HG03064 (cell line): Measurements from ENCODE around the gene POLR1G.
"Not testable (repeated sequence)": the region's sequence is repeated elsewhere in the genome, so short reads cannot be mapped to it uniquely, and the experiment has no call there.

Source experiments
- ATAC-seq: cut with Tn5 transposase; IDR thresholded peaks from one replicate; pipeline ENCODE4 v1.9.1; 2021; ENCODE audit warnings: low read depth; ENCODE audit not compliant: unreplicated experiment

POLR1G gene

DNA sequence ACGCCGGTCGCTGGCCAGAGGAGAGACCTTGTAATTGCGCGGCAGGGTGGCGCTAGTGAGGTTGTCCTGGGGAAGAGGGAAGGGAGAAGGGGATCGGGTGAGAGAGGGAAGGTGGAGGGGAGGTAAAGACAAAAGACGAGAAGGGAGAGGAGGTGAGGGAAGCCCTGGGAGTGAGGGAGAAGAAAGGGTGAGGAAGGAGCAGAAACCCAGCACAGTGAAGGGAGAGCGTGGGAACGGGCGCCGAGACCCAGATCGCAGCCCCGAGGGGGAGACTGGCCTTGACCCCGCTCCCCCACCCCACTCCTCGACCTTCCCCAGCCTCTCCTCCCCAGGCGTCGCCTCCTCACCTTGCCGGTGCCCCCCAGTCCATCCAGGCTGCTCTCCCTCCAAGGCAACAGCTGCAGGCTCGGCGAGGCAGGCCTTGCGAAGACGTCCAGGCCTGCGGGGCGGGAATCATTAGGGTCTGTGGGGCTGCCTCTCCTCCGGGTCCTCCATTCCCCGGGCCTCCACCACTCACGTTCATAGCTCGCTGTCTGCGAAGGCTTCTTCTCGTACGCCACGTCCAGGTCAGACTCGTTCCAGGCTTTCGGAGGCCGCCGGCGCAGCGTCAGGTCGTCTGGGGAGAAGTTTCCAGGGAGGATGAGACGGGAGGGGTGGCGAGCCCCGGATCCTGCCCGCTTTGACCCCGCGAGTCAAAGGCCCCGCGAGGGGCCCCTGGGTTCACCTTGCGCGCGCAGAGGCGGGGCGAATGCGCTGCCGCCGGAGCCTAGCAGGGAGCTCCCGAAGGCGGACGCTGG lies 10.4 kb upstream of the POLR1G start:
- no peak for ATAC-seq

DNA sequence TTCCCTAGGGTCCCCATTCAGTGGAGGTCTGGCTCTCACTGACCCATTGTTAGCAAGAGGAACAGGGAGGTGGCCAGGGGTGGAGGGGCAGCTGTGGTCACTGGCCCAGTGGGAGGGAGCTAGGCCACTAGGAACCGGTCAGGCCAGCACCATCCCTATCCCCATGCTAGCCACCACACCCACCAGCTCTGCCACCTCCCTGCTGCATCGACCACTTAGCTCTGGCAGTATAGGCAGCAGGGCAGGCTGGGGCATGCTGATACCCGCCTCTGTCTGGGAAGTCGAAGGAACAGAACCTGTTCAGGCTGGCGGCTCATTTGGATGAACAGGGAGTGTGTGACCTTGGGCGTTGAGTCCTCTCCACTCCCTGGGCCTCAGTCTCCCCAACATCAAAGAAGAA lies 6.3 kb upstream of the POLR1G start:
- no peak for ATAC-seq

DNA sequence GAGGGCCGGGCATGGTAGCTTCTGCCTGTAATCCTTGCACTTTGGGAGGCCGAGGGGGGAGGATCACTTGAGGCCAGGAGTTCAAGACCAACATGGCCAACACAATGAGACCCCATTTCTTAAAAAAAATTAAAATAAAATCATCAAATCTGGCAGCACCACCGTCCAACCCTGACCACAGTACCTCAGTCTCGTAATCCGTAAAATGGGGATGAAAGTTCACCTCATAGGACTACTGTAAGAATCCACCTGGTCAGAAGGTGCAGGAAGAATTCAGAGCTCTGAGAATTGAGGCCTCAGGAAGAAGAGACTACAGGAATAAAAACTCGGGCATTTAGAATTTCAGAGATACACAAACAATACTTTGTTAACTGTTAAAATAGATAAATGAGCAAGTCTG lies 4.6 kb upstream of the POLR1G start:
- no peak for ATAC-seq

DNA sequence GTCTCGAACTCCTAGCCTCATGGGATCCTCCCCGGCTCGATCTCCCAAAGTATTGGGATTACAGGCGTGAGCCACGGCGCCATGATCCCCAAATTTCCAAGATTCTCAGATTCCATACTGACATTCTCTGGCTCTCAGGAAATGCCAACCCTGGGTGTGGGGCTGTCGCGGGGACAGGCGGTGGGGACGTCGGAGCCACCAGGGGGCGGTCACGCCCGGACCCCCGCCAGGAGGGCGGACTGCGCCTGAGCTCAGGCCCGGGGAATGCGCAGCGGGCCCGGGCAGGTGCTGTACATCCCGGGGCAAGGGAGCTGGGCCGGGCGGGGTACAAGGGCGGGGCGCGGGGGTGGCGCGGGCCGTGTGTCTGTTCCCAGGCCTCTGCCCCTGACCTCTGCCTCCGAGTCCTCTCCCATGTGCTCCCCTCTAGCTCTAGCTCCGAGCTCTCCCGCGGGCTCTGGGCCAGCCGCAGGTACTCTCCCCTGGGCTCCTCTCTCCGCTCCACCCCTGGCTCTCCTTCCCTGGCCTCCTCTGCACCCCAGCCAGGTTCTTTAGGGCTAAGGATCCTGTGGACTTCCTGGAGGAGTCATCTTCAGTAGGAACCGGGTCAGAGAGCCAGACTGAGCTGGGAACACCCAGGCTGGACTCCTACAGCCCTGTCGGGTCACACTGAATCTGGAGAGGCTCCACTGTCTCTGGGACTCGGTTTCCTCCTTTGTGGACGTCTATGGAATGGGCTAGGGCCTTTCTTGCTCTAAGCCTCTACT lies 4.0 kb upstream of the POLR1G start:
- ATAC-seq = no peak

DNA sequence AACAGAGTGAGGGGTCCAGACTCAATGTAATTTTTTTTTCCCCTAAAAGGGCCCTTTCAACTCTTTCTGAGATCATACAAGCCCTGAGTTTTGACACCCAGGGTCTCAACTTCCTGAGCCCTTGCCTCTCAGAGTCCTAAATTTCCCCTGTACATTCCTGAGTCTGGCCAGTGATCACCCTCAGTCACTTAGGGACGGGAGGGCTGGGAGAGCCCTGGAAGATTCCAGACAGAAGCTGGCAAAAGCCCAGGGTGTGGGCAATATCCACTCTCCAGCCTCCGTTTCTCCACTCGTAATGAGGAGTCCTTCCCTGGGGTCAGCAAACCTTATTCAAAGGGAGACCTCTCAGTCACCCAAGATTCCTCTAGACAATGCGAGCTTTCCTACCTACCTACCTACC lies 3.2 kb upstream of the POLR1G start:
- no peak for ATAC-seq

DNA sequence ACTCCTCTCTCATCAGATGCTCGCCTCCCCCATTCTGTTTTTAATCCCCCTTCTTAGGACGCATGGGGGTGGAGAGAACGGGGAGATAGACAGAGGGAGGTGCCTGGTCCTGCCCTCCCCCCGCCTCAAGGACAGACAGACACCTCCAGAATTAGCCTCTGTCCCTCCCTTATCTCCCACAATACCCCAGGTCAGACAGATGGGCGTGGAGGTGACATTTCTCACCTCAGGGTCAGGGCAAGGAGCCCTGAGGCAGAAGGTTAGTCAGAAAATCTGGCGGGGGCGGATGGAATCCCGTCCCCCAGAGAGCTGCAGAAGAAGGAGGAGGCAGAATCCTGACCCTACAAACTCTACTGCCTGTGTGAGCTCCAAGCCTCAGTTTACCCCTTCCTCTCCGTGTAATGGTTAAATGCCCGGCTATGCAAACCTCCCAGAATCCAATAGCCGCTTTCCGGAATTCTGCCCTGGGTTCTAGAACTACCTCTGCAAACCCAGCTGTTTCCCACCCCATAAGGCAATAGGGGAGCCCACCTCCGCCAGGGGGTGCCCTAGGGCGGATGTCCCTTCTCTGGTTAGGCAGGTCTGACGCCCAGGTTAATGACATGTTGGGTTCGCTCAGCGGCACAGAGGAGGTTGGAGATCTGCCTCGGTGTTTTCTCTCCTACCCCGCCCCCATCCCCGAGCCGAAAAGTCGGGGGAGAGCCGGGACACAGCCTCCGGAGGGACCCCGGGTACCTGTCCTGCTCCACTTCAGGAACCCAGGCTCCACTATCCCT lies 2.5 kb upstream of the POLR1G start:
- ATAC-seq = no peak

DNA sequence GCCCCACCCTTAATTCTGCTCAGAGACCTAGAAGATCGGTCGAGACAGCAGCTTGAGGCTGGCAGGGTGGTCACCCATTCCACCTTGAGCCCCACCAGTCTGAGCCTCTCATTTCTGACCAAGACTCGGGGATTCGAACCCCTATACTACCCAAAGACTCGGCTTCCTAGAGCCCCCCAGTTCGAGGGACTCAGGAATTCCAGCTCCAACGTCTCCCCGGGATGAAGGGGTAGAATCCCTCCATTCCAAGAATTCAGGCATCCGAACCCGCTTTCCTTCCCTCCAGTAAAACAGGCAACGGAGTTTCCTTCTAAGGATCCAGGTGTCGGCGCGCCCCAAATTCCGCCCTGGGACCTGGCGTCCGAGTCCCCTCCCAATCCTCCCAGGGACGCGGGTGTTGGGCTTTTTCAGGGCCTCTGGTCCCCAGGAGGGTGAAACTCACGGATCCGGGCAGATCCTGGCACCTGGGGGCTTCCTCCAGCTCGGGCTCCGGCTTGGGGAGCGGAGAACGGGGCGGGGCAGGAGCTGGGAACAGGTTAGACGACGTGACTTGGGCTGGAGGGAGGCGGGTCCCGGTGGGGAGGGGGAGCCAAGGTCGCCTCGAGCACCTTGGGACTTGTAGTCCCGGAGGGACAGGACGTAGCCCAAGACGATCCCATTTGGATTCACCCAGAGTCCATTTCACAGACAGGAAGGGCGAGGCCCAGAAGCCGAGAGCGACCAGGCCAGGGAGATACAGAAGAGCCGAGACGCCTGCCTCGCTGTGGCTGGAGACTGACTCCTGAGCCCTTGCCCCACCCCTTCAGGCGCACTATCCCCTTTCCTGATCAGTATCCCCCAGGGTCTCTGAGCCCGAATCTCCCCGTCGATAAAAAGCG lies 1.6 kb upstream of the POLR1G start, which contains the start of gene PPP1R13L:
PPP1R13L (minus strand) TSS at position 513 of the 878 bp plus-strand sequence. CDS start 6,751 bp downstream, outside the sequence.
- ATAC-seq = peak; percentile 25

DNA sequence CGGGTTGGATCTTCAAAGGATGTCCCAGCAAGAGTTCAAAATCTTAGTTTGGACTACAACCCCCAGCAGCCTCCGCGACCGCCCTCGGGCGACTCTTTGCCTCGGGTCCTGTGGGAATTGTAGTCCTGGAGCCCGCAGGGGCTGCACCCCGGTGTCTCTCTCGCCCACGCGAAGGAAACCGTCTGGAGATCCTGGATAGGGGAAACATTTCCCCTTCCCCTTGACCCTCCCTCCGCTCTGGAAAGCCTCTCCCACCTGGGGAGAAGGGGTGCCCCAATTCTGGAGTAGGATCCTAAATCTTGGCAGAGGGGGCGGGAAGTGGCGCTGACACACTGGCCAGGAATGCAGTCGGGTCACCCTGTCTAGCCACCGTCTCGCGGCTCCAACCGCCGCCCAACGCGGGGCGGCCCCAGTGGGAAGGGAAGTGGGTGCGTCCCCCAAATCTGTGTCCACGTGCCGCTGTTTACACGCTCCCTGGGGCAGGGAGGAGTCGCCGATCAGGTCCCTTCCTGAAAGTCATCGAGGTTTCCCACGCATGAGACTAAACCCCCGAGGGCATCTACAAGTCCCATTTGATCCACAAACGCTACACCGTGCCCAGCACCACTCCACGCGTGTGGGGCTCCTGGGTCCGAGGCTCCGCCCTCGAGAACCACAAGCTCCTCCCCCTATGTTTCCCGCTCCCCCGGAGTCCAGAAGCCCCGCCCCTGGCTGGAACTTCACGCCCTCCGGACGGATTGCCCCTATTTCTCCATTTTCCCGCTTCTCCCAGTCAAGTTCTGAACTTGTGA lies 814 bp upstream of the POLR1G start:
- ATAC-seq = peak; percentile 41

DNA sequence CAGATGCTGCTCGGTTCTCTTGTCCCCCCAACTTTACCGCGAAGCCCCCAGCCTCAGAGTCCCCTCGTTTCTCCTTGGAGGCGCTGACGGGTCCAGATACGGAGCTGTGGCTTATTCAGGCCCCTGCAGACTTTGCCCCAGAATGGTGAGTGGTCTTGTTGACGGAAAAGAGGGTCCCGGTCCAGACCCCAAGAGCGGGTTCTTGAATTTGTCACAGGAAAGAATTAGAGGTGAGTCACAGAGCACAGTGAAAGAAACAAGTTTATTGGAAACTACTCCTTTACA lies 589 bp downstream of the POLR1G start:
- no peak for ATAC-seq

DNA sequence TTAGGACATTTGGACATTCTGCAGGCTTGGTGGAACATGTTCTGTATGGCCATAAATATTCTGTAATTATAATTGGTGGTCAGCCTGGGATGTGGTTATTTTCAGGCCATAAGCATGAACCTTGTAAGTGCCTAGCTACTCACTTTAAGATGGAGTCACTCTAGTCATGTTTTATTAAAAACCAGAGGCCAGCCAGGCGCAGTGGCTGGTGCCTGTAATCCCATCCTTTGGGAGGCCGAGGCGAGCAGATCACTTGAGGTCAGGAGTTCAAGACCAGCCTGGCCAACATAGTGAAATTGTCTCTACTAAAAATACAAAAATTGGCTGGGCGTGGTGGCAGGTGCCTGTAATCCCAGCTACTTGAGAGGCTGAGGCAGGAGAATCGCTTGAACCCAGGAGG lies 1.1 kb downstream of the POLR1G start:
- not testable (repeated sequence) for ATAC-seq

DNA sequence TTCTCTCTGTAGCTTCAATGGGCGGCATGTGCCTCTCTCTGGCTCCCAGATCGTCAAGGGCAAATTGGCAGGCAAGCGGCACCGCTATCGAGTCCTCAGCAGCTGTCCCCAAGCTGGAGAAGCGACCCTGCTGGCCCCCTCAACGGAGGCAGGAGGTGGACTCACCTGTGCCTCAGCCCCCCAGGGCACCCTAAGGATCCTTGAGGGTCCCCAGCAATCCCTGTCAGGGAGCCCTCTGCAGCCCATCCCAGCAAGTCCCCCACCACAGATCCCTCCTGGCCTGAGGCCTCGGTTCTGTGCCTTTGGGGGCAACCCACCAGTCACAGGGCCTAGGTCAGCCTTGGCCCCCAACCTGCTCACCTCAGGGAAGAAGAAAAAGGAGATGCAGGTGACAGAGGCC lies 1.7 kb downstream of the POLR1G start:
- no peak for ATAC-seq

DNA sequence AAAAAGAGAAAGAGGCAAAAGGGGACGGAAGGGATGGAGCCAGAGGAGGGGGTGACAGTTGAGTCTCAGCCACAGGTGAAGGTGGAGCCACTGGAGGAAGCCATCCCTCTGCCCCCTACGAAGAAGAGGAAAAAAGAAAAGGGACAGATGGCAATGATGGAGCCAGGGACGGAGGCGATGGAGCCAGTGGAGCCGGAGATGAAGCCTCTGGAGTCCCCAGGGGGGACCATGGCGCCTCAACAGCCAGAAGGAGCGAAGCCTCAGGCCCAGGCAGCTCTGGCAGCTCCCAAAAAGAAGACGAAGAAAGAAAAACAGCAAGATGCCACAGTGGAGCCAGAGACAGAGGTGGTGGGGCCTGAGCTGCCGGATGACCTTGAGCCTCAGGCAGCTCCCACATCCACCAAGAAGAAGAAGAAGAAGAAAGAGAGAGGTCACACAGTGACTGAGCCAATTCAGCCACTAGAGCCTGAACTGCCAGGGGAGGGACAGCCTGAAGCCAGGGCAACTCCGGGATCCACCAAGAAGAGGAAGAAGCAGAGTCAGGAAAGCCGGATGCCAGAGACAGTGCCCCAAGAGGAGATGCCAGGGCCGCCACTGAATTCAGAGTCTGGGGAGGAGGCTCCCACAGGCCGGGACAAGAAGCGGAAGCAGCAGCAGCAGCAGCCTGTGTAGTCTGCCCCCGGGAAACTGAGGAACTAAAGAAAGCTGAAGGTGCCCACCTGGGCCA lies 2.5 kb downstream of the POLR1G start:
- ATAC-seq = no peak

DNA sequence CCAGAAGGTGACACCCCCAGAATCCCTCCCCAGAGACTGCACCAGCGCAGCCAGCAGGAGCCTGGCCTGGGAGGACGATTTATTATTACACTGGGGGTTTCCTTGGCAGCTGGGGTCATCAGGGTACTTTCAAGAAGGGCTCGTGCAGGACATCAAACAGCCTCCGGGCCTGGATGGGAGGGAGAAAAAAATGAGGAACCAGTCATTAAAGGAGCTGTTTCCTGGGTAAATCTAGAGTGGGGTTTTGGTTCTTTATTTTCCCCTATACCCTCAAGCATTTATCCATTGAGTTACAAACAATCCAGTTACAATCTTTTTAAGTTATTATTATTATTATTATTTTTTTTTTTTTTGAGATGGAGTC lies 3.1 kb downstream of the POLR1G start:
- ATAC-seq = no peak

DNA sequence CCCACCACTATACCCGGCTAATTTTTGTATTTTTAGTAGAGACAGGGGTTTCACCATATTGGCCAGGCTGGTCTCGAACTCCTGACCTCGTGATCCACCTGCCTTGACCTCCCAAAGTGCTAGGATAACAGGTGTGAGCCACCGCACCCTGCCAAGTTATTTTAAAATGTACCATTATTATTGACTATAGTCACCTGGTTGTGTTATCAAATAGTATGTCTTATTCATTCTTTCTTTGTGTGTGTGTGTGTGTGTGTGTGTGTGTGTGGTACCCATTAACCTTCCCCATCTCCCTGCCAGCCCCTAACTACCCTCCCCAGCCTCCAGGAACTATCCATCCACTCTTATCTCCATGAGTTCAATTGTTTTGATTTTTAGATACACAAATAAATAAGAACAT lies 3.9 kb downstream of the POLR1G start:
- not testable (repeated sequence) for ATAC-seq

DNA sequence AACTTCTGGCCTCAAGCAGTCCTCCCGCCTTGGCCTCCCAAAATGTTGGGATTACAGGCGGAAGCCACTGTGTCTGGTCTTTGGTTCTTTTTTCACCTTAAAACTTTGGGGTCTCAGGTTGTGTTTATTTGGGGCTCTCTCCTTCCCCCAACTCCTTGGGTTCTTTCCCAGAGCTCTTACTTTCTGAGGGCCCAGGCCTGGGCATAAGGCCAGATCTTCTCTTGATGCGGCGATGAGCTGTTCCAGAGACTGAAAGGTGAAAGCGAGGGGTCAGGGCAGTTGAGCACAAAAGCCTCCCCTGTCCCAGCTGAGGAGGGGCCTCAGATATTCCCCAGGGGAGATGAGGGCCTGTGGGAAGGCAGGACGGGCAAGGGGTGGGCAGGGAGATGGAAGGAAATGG lies 7.1 kb downstream of the POLR1G start:
- ATAC-seq = no peak

DNA sequence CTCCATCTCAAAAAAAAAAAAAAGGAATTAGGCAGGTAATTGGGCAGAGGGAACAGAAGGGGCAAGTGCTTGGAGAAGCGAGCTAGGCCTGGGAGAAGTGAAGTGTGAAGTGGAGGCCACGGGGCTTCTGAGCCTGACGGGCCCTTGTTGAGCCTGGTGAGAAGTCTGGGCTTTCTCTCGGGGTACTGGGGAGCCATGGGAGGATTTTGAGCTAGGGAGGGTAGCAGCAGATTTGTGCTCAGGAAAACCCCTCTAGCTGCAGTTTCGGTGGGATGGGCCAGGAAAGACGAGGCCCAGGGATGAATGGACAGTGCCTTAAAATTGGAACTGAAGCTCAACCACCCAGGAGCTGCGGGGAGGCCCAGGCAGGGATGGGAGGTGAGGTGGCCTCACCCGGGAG lies 8.0 kb downstream of the POLR1G start:
- ATAC-seq = no peak

DNA sequence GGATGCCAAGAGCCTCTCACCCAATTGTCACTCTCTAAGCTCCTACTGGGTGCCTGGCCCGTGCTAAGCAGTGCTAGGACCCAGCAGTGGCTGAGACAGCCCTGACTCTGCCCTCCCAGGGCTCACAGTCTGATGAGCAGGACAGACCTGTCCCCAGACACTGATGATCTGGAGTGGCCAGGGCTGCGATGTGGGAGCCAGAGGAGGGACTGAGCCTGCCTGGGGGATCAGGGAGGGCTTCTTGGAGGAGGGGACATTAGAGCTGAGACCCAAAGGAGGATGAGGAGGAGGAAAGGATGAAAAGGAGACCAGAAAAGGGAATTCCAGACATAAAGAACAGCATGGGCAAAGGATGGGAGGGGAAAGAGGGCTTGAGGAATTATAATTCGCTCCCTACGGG lies 10.7 kb downstream of the POLR1G start:
- ATAC-seq = no peak

DNA sequence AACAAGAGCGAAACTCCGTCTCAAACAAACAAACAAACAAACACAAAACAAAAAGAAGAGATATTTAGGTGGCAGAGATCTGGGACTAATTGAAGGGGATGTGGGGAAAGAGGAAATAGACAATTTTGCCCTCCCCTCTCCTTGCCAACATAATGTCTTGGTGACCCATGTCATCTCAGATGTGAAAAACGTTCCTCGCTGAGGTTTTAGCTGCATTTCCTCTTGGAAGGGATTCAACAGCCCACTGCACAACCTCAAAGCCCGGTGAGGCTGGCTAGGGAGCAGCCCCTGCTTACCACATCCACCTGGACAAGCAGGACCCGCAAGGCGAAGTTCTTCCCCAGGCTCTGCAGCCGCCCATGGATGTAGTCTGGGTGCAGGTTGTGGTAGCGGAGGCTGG lies 12.4 kb downstream of the POLR1G start:
- no peak for ATAC-seq

DNA sequence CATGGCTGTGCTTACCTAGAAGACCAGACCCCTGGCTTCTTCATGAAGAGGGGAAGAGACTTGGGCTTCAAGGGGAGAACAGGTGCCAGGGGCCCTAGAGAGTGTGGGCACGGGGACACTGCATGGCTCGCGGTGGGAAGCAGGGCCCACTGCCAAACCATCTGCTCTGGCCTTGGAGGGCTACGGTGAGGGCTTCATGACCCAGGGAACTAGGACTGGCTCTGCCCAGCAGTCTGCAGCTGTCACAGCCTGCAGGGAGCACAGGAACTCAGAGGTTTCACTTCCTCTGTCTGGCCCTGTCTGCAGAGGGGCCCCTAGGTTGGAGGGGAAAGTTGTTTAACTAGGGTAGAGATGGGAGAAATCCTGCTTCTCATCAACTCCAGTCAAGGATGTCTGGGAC lies 13.0 kb downstream of the POLR1G start:
- no peak for ATAC-seq
